ENCODE data around the gene CTSL.

The CTSL gene

GRCh38 chr9:87760529-87760928 lies 34.6 kb downstream of the CTSL start:
- DNase-seq (ENCODE audit: low spot score), result no peak

GRCh38 chr9:87763286-87763685 lies 37.4 kb downstream of the CTSL start:
- no peak for DNase-seq (ENCODE audit: low spot score)

GRCh38 chr9:87765521-87765920 lies 39.6 kb downstream of the CTSL start:
- no peak for DNase-seq (ENCODE audit: low spot score)

DNA sequence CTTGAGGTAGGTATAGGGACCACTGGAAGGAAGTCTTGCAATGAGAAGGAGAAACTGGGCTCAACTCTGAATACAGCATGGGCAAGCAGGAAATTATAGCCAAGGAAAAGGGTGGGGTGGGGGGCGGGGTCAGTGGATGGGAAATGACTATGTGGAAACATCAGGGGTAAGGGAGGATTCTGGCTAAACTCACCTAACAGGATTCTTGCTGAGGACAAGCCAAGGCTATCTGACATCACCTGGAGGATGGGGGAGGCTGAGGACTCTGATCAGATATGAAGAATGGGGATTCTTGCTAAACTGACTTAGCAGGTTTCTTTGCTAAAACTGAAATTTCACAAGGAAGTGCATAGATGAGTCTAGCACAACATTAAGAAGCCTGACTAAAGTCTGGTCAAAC lies 40.8 kb downstream of the CTSL start:
- DNase-seq (ENCODE audit: low spot score), result peak; percentile 58

DNA sequence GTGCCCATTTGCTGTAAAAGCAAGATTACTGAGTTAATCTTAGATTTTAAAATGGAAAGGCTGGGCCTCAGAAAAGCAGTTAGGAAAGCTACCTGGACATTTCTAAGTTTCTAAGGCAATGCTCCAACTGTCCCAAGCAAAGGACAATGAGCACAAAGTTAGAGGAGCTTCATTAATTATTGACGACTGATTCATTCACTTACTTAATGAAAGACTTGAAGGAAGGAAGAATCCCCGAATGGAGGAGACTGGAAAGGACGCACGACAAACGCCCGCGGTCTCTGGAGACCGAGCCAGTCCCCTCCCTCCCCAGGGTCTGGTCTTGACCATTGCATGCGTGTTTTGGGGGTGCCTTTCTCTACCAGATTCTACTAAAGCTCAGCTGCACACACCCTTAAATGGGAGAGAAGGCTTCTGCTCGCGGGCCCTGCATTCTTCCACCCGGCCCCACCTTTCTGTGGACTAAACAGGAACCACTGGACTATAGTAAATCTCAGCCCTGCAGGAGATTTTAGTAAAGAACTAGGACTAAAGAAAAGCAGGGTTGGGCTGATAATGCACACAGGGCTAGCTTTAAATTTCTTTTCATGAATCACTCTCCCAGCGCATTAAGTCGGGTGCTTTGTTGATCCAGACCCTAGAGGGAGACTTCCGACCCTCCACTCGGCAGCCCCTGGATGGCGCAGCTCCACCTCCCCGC lies 44.8 kb downstream of the CTSL start:
- DNase-seq (ENCODE audit: low spot score), result peak; percentile 66

GRCh38 chr9:87771316-87772006 lies 45.5 kb downstream of the CTSL start:
- DNase-seq (ENCODE audit: low spot score), result no peak

- no peak for DNase-seq (ENCODE audit: low spot score)
These were observed 50.8 kb downstream of the CTSL start for GRCh38 chr9:87776481-87777379.

- no peak for DNase-seq (ENCODE audit: low spot score)
These were observed 53.1 kb downstream of the CTSL start for GRCh38 chr9:87778996-87779395.

Data from kidney tubule cell (primary cell).